Measurements from ENCODE around the gene ZNF397. TPM values are rescaled to one million over a fixed set of nuclear protein-coding genes. Genes with fewer than 3 reads are reported as not detected.
A peak's percentile ranks its signal among the peaks of the same experiment; 100 is the strongest.

Gene ZNF397
- total and polyA plus RNA-seq, 2 of the 13 experiments (the other 11 are each of a cell fraction or from before 2014, with no cell fraction given): 4.7 to 9.4 TPM

- TF ChIP-seq ZNF318 (CRISPR knock-in tag; IDR thresholded peaks at IDR 0.05) (no peak), ARHGAP35 (CRISPR knock-in tag; IDR thresholded peaks at IDR 0.05; ENCODE audit: borderline replicate concordance) (no peak), ARID2 (CRISPR knock-in tag; IDR thresholded peaks at IDR 0.05; ENCODE audit: borderline replicate concordance) (peak; percentile 42; the same call in 1 of the 2 replicates), IKZF5 (CRISPR knock-in tag; IDR thresholded peaks at IDR 0.05) (peak; percentile 77), ZNF136 (CRISPR knock-in tag; IDR thresholded peaks at IDR 0.05; ENCODE audit: low read depth) (peak; percentile 50; the same call in 1 of the 2 replicates), HINFP (CRISPR knock-in tag; IDR thresholded peaks at IDR 0.05; ENCODE audit: low read depth) (0 out of 2 replicates have a peak, but pooled peaks have one; percentile 52), ATM (IDR thresholded peaks at IDR 0.05; ENCODE audit: borderline replicate concordance) (no peak), ZNF24 (IDR thresholded peaks at IDR 0.05) (no peak), PCBP1 (IDR thresholded peaks at IDR 0.05; ENCODE audit: borderline replicate concordance, low read depth, low read length) (peak; percentile 82; the same call in 1 of the 2 replicates), TFDP1 (CRISPR knock-in tag; IDR thresholded peaks at IDR 0.05; ENCODE audit: borderline replicate concordance) (peak; percentile 72; the same call in 1 of the 2 replicates)
- TF ChIP-seq, protein P1, sequence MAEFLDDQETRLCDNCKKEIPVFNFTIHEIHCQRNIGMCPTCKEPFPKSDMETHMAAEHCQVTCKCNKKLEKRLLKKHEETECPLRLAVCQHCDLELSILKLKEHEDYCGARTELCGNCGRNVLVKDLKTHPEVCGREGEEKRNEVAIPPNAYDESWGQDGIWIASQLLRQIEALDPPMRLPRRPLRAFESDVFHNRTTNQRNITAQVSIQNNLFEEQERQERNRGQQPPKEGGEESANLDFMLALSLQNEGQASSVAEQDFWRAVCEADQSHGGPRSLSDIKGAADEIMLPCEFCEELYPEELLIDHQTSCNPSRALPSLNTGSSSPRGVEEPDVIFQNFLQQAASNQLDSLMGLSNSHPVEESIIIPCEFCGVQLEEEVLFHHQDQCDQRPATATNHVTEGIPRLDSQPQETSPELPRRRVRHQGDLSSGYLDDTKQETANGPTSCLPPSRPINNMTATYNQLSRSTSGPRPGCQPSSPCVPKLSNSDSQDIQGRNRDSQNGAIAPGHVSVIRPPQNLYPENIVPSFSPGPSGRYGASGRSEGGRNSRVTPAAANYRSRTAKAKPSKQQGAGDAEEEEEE (CRISPR knock-in tag; IDR thresholded peaks at IDR 0.05; ENCODE audit: borderline replicate concordance): no peak; the same call in 1 of the 2 replicates
- TF ChIP-seq, protein P2, sequence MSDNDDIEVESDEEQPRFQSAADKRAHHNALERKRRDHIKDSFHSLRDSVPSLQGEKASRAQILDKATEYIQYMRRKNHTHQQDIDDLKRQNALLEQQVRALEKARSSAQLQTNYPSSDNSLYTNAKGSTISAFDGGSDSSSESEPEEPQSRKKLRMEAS (IDR thresholded peaks at IDR 0.05): peak; percentile 85
Observed at GRCh38 chr18:35240664-35241447, at the start of gene ZNF397 (continued).

Data from HepG2 (cell line).